Mesendoderm (in vitro differentiated cells): ENCODE data around the gene MORC3.

Source experiments
- DNase-seq: peaks from one replicate; pipeline ENCODE4 v3.0.0; 2013
- H2AK5ac ChIP-seq: 2 replicates; pipeline ENCODE4 v1.6.1; 2013; ENCODE audit warnings: low read length, inconsistent platforms
- H2BK120ac ChIP-seq: 2 replicates; pipeline ENCODE4 v1.6.1; 2013; ENCODE audit warnings: low read depth, mild to moderate bottlenecking, low read length, moderate library complexity, mixed read lengths
- H2BK15ac ChIP-seq: replicated peaks from 2 replicates; pipeline ENCODE4 v1.6.1; 2013; ENCODE audit warnings: low read depth, mild to moderate bottlenecking, moderate library complexity
- H2BK5ac ChIP-seq: 2 replicates; pipeline ENCODE4 v1.6.1; 2013; ENCODE audit warnings: low read length, inconsistent platforms
- H3K18ac ChIP-seq: 2 replicates; pipeline ENCODE4 v1.6.1; 2013; ENCODE audit warnings: mild to moderate bottlenecking, low read length, mixed read lengths
- H3K23ac ChIP-seq: one replicate; pipeline ENCODE4 v1.6.1; 2013; ENCODE audit warnings: low read length
- H3K27ac ChIP-seq: 2 replicates; pipeline ENCODE4 v1.5.1; 2013; ENCODE audit warnings: low read depth, mild to moderate bottlenecking, inconsistent platforms, low read length, moderate library complexity
- H3K27me3 ChIP-seq: 2 replicates; pipeline ENCODE4 v1.6.1; 2013; ENCODE audit warnings: low read length, control low read depth, mild to moderate bottlenecking, inconsistent platforms; ENCODE audit not compliant: insufficient read depth, poor library complexity
- H3K36me3 ChIP-seq: 2 replicates; pipeline ENCODE4 v1.6.1; 2013; ENCODE audit warnings: low read length, inconsistent platforms; ENCODE audit not compliant: control insufficient read depth, insufficient read depth
- H3K4ac ChIP-seq: one replicate; pipeline ENCODE4 v1.6.1; 2013; ENCODE audit warnings: low read depth, mild to moderate bottlenecking, low read length, moderate library complexity
- H3K4me1 ChIP-seq: 2 replicates; pipeline ENCODE4 v1.6.1; 2013; ENCODE audit warnings: low read depth, low read length, inconsistent platforms; ENCODE audit not compliant: control insufficient read depth
- H3K4me2 ChIP-seq: 2 replicates; pipeline ENCODE4 v1.6.1; 2013; ENCODE audit warnings: low read length
- H3K4me3 ChIP-seq: 2 replicates; pipeline ENCODE4 v1.5.1; 2013; ENCODE audit warnings: mild to moderate bottlenecking, low read length
- H3K56ac ChIP-seq: one replicate; pipeline ENCODE4 v1.6.1; 2013; ENCODE audit warnings: low read length
- H3K79me1 ChIP-seq: 2 replicates; pipeline ENCODE4 v1.6.1; 2013; ENCODE audit warnings: low read length, inconsistent platforms
- H3K79me2 ChIP-seq: 2 replicates; pipeline ENCODE4 v1.6.1; 2013; ENCODE audit warnings: mild to moderate bottlenecking, low read length; ENCODE audit not compliant: control insufficient read depth, insufficient read depth
- H3K9ac ChIP-seq: 2 replicates; pipeline ENCODE4 v1.6.1; 2013; ENCODE audit warnings: low read length, inconsistent platforms
- H4K5ac ChIP-seq: one replicate; pipeline ENCODE4 v1.6.1; 2013; ENCODE audit warnings: low read length
- H4K8ac ChIP-seq: one replicate; pipeline ENCODE4 v1.6.1; 2013; ENCODE audit warnings: low read depth, mild to moderate bottlenecking, control low read depth, low read length, moderate library complexity
- WGBS: extraction: QIAGEN DNeasy Blood & Tissue Kit; methylation state at CpG from one replicate; pipeline ENCODE4 v1.1.7; 2013; ENCODE audit warnings: low lambda C conversion rate, missing lambda C conversion rate; ENCODE audit not compliant: insufficient coverage; ENCODE audit errors: extremely low coverage; 5-methylcytosine and 5-hydroxymethylcytosine counted together

Gene MORC3

GRCh38 chr21:36359185-36359584 lies 39.2 kb downstream of the MORC3 start:
- Histone ChIP-seq H3K79me2 (no peaks in the 10 kb centered on the region), H3K27ac (no peak overlapping the region), H3K18ac (no peak overlapping the region), H3K36me3 (peaks cover 8% of the 10 kb centered on the region), H3K56ac (no peak overlapping the region), H3K4me3 (no peak overlapping the region), H2AK5ac (no peak overlapping the region), H4K8ac (no peak overlapping the region), H2BK15ac (no peak overlapping the region), H3K27me3 (no peaks in the 10 kb centered on the region), H3K4ac (no peak overlapping the region), H4K5ac (no peak overlapping the region), H3K9ac (no peak overlapping the region), H3K79me1 (no peaks in the 10 kb centered on the region), H3K4me2 (no peak overlapping the region), H2BK120ac (no peak overlapping the region), H3K23ac (no peak overlapping the region), H2BK5ac (no peak overlapping the region), H3K4me1 (no peaks in the 10 kb centered on the region)
- no peak for DNase-seq
- no CpG with 5 or more reads among the region's 2 CpGs for WGBS

- Histone ChIP-seq H3K27ac (no peak overlapping the region), H3K36me3 (peaks cover 13% of the 10 kb centered on the region), H4K5ac (no peak overlapping the region), H3K79me2 (no peaks in the 10 kb centered on the region), H2BK15ac (no peak overlapping the region), H3K4me3 (no peak overlapping the region), H4K8ac (no peak overlapping the region), H3K9ac (no peak overlapping the region), H3K4me1 (no peaks in the 10 kb centered on the region), H3K4ac (no peak overlapping the region), H2BK5ac (no peak overlapping the region), H2BK120ac (no peak overlapping the region), H3K4me2 (no peak overlapping the region), H2AK5ac (no peak overlapping the region), H3K56ac (no peak overlapping the region), H3K18ac (no peak overlapping the region), H3K27me3 (no peaks in the 10 kb centered on the region), H3K23ac (no peak overlapping the region), H3K79me1 (no peaks in the 10 kb centered on the region)
- WGBS: no CpG with 5 or more reads among the region's 7 CpGs
- DNase-seq: no peak
Measured at GRCh38 chr21:36369064-36369685, 49.2 kb downstream of the MORC3 start.

GRCh38 chr21:36375994-36376393 lies 56.0 kb downstream of the MORC3 start:
- Histone ChIP-seq H3K4me2 (no peak overlapping the region), H4K8ac (no peak overlapping the region), H2BK120ac (no peak overlapping the region), H3K27me3 (no peaks in the 10 kb centered on the region), H3K23ac (no peak overlapping the region), H3K36me3 (peaks cover 6% of the 10 kb centered on the region), H3K4ac (no peak overlapping the region), H2BK15ac (no peak overlapping the region), H3K4me1 (no peaks in the 10 kb centered on the region), H3K18ac (no peak overlapping the region), H3K9ac (no peak overlapping the region), H3K79me2 (no peaks in the 10 kb centered on the region), H2BK5ac (no peak overlapping the region), H2AK5ac (no peak overlapping the region), H3K4me3 (no peak overlapping the region), H3K27ac (no peak overlapping the region), H3K79me1 (no peaks in the 10 kb centered on the region), H4K5ac (no peak overlapping the region), H3K56ac (no peak overlapping the region)
- DNase-seq: no peak

GRCh38 chr21:36377391-36377842 lies 57.4 kb downstream of the MORC3 start:
- H3K4me2 ChIP-seq: no peak overlapping the region
- no peak overlapping the region for H3K18ac ChIP-seq
- H2BK120ac ChIP-seq: no peak overlapping the region
- H3K36me3 ChIP-seq: peaks cover 6% of the 10 kb centered on the region
- H3K4me1 ChIP-seq: no peaks in the 10 kb centered on the region
- H3K27ac ChIP-seq: no peak overlapping the region
- H2BK15ac ChIP-seq: no peak overlapping the region
- no peak overlapping the region for H4K5ac ChIP-seq
- H3K27me3 ChIP-seq: no peaks in the 10 kb centered on the region
- H3K23ac ChIP-seq: no peak overlapping the region
- H2AK5ac ChIP-seq: no peak overlapping the region
- H3K4ac ChIP-seq: no peak overlapping the region
- H3K9ac ChIP-seq: no peak overlapping the region
- WGBS: no CpG with 5 or more reads among the region's 7 CpGs
- H4K8ac ChIP-seq: no peak overlapping the region
- H3K4me3 ChIP-seq: no peak overlapping the region
- H3K56ac ChIP-seq: no peak overlapping the region
- H2BK5ac ChIP-seq: no peak overlapping the region
- H3K79me1 ChIP-seq: no peaks in the 10 kb centered on the region
- no peak for DNase-seq
- H3K79me2 ChIP-seq: no peaks in the 10 kb centered on the region

- H2BK5ac ChIP-seq: no peak overlapping the region
- H3K18ac ChIP-seq: no peak overlapping the region
- H3K4me2 ChIP-seq: no peak overlapping the region
- peaks cover 6% of the 10 kb centered on the region for H3K36me3 ChIP-seq
- H3K79me1 ChIP-seq: no peaks in the 10 kb centered on the region
- no CpG with 5 or more reads among the region's 6 CpGs for WGBS
- no peak for DNase-seq
- no peak overlapping the region for H2BK15ac ChIP-seq
- H3K9ac ChIP-seq: no peak overlapping the region
- no peak overlapping the region for H3K4me3 ChIP-seq
- H4K8ac ChIP-seq: no peak overlapping the region
- no peak overlapping the region for H3K23ac ChIP-seq
- H3K4me1 ChIP-seq: no peaks in the 10 kb centered on the region
- H4K5ac ChIP-seq: no peak overlapping the region
- no peak overlapping the region for H2AK5ac ChIP-seq
- no peak overlapping the region for H3K4ac ChIP-seq
- no peaks in the 10 kb centered on the region for H3K27me3 ChIP-seq
- no peak overlapping the region for H3K27ac ChIP-seq
- no peaks in the 10 kb centered on the region for H3K79me2 ChIP-seq
- no peak overlapping the region for H2BK120ac ChIP-seq
- no peak overlapping the region for H3K56ac ChIP-seq
Measured at GRCh38 chr21:36379251-36379650, 59.3 kb downstream of the MORC3 start.
